HFFc6 (cell line): ENCODE results near the gene KIRREL3. TPM values are rescaled to one million over a fixed set of nuclear protein-coding genes. Genes with fewer than 3 reads are reported as not detected.
A peak's percentile ranks its signal among the peaks of the same experiment; 100 is the strongest.

ENCODE experiments used
- DNase-seq: peaks from one replicate; pipeline ENCODE4 v3.0.0-alpha.2; 2018
- H3K27ac Mint-ChIP-seq: 2 replicates; pipeline ENCODE4 v1.8.0; 2020; ENCODE audit warnings: mild to moderate bottlenecking, mixed read lengths
- H3K27me3 Mint-ChIP-seq: 2 replicates; pipeline ENCODE4 v1.8.0; 2021; ENCODE audit warnings: mild to moderate bottlenecking, moderate library complexity, mixed read lengths; ENCODE audit not compliant: insufficient read depth
- H3K36me3 Mint-ChIP-seq: 2 replicates; pipeline ENCODE4 v1.8.0; 2021; ENCODE audit warnings: low read depth, mixed read lengths
- H3K4me1 Mint-ChIP-seq: 2 replicates; pipeline ENCODE4 v1.8.0; 2020; ENCODE audit warnings: low read depth, mixed read lengths
- H3K4me3 Mint-ChIP-seq: 2 replicates; pipeline ENCODE4 v1.8.0; 2020; ENCODE audit warnings: mild to moderate bottlenecking, moderate library complexity, mixed read lengths
- H3K9me3 Mint-ChIP-seq: 2 replicates; pipeline ENCODE4 v1.8.0; 2020; ENCODE audit warnings: mild to moderate bottlenecking, mixed read lengths
- CTCF ChIP-seq: fragments of 200-600 bp; sonication (generic); IDR thresholded peaks from 2 replicates; pipeline ENCODE4 v1.5.0; 2021; ENCODE audit warnings: antibody characterized with exemption, mild to moderate bottlenecking
- total RNA-seq, 6 experiments: library from RNA; stranded (reverse); fragmentation: NEBNext Ultra II Directional; extraction: Animal tissue kit (Norgen Biotek cat#: 25700); gene quantifications; 2 replicates in 1 of 6; 3 replicates in 5 of 6; pipeline ENCODE4 v1.2.3, GENCODE V29; 2021

KIRREL3 gene
- total RNA-seq, 6 experiments from 2014 or later: 22.2 to 38.2 (median 33.2) TPM

DNA sequence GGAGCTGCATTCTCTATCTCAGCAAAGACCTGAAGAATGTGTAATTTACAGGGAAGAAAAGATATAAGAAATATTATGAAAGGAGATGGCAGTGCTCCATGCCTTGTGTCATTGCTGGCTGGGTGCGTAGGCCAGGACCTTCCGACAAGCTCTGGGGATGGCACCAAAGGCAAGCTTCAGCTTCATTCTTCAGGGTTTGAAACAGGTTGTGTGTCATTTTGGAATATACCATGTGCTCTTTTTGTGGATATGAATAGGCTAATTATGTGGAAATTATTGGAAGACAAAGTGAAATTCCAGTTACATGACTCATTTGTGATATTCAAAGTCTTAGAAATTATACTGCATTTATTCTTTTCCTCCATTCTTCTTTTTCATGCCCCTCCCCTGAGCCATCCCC is 5.7 kb upstream of the KIRREL3 start:
- H3K27me3 Mint-ChIP-seq: no peaks in the 10 kb centered on the region; the same call in none of the 2 replicates
- H3K4me1 Mint-ChIP-seq: peaks cover 31% of the 10 kb centered on the region
- H3K9me3 Mint-ChIP-seq: no peaks in the 10 kb centered on the region
- TF ChIP-seq CTCF: no peak
- H3K4me3 Mint-ChIP-seq: no peak overlapping the region
- no peak overlapping the region for H3K27ac Mint-ChIP-seq
- H3K36me3 Mint-ChIP-seq: no peaks in the 10 kb centered on the region
- peak; percentile 36 for DNase-seq

DNA sequence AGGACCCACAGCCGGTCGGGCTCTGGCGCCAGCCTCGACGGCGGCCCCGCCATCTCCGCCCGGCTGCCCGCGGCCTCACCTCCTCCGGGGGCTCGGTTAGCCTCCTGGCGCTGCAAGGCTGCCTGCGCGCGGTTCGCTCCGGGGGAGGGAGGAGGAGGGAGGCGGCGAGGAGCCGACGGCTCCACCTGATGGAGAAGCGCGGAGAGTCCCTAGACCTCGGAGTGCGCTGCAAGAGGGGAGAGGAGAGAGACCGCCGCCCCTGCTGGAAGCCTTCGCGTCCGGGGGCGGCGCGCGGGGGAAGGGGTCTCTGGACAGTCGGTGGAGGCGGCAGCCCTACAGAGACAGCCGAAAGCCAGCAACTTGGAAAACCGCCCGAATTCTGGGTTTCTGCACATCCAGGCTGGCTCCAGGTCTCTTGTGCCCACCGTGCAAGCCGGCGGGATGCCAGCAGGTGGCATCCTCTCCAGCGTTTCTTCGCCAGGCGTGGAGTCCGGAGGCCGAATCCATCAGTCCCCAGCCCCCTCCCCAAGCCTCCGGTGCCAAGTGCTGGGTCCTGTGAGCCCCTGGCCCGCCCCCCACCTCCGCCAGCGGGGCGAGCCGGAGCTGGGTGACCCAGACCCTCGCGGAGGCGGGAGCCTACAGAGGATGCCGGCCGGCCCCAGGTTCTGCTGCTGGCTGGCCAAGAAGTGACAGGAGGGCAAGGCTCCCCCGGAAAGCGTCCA is 2.9 kb upstream of the KIRREL3 start:
- Mint-ChIP-seq H3K9me3 (no peaks in the 10 kb centered on the region), H3K36me3 (no peaks in the 10 kb centered on the region), H3K4me3 (no peak overlapping the region; the same call in 1 of the 2 replicates), H3K27ac (no peak overlapping the region; the same call in 1 of the 2 replicates), H3K27me3 (no peaks in the 10 kb centered on the region; the same call in 1 of the 2 replicates), H3K4me1 (peaks cover 33% of the 10 kb centered on the region)
- TF ChIP-seq CTCF: peak; percentile 74
- DNase-seq: peak; percentile 44

- Mint-ChIP-seq H3K4me1 (peaks cover 33% of the 10 kb centered on the region), H3K36me3 (no peaks in the 10 kb centered on the region), H3K9me3 (no peaks in the 10 kb centered on the region), H3K27me3 (no peaks in the 10 kb centered on the region; the same call in 1 of the 2 replicates), H3K4me3 (no peak overlapping the region; the same call in 1 of the 2 replicates), H3K27ac (no peak overlapping the region; the same call in none of the 2 replicates)
- DNase-seq: no peak
- no peak for TF ChIP-seq CTCF
These were observed 2.2 kb upstream of the KIRREL3 start for GRCh38 chr11:127002669-127003259.

GRCh38 chr11:127000981-127001380 is 411 bp upstream of the KIRREL3 start:
- peaks cover 7% of the 10 kb centered on the region for H3K36me3 Mint-ChIP-seq
- H3K4me1 Mint-ChIP-seq: peaks cover 24% of the 10 kb centered on the region
- no peak for TF ChIP-seq CTCF
- H3K27me3 Mint-ChIP-seq: no peaks in the 10 kb centered on the region; the same call in 1 of the 2 replicates
- peak; percentile 41 for DNase-seq
- no peaks in the 10 kb centered on the region for H3K9me3 Mint-ChIP-seq
- no peak overlapping the region for H3K4me3 Mint-ChIP-seq
- H3K27ac Mint-ChIP-seq: no peak overlapping the region

- Mint-ChIP-seq H3K27ac (no peak overlapping the region), H3K27me3 (no peaks in the 10 kb centered on the region; the same call in 1 of the 2 replicates), H3K4me1 (peaks cover 20% of the 10 kb centered on the region), H3K4me3 (no peak overlapping the region), H3K36me3 (peaks cover 19% of the 10 kb centered on the region), H3K9me3 (no peaks in the 10 kb centered on the region)
- TF ChIP-seq CTCF: no peak
- DNase-seq: no peak
These were observed 1.2 kb downstream of the KIRREL3 start for GRCh38 chr11:126999366-126999765.
